ENCODE measurements around the gene TMEM62. TPM values are rescaled to one million over a fixed set of nuclear protein-coding genes. Genes with fewer than 3 reads are reported as not detected.
A peak's percentile ranks its signal among the peaks of the same experiment; 100 is the strongest.

Gene TMEM62
- total RNA-seq, 1 donor from 2014 or later: 9.0 TPM

- peak overlapping the region; percentile 94 to 95 for H3K4me3 ChIP-seq
- H3K4me1 ChIP-seq: peaks cover 0 to 13% of the 10 kb centered on the region in 2 donors
- intact Hi-C loops (cut with DNase I): loop anchor here (5.0 kb wide), 1 partner anchor 77 kb away; the partner anchor contains the start of gene UBR1
These were observed 51.2 kb downstream of the TMEM62 start for GRCh38 chr15:43184407-43185124.

GRCh38 chr15:43185157-43186002 lies 52.0 kb downstream of the TMEM62 start, which contains the start of gene CCNDBP1:
Gene CCNDBP1 (plus strand): TSS chr15:43185403. CDS start chr15:43185499, 96 bp downstream.
- DNase-seq (ENCODE audit: low spot score in 2 of 2): peak; percentile 85 to 97
- intact Hi-C loops (cut with DNase I): no loop called here
- TF ChIP-seq CTCF (IDR thresholded peaks at IDR 0.05): peak in 2 of 3 experiments; percentile 15 to 41
- H3K36me3 ChIP-seq: peaks cover 12 to 29% of the 10 kb centered on the region in 2 donors
- peak within 1 kb of the TSS; percentile 96 to 97 for H3K27ac ChIP-seq
- H3K4me3 ChIP-seq: peak within 1 kb of the TSS; percentile 94 to 95
- peaks cover 0 to 13% of the 10 kb centered on the region in 2 donors for H3K4me1 ChIP-seq
- H3K27me3 ChIP-seq: no peaks in the 10 kb centered on the region
- no peaks in the 10 kb centered on the region for H3K9me3 ChIP-seq

More at GRCh38 chr15:43184407-43185124, 51.2 kb downstream of the TMEM62 start:
- H3K27ac ChIP-seq: peak overlapping the region; percentile 96 to 97
- H3K9me3 ChIP-seq: no peaks in the 10 kb centered on the region
- H3K27me3 ChIP-seq: no peaks in the 10 kb centered on the region
- DNase-seq (ENCODE audit: low spot score in 2 of 2): no peak
- TF ChIP-seq CTCF (IDR thresholded peaks at IDR 0.05): no peak
- peaks cover 4 to 24% of the 10 kb centered on the region in 2 donors for H3K36me3 ChIP-seq

GRCh38 chr15:43186003-43186353 lies 52.6 kb downstream of the TMEM62 start:
- Histone ChIP-seq H3K4me3 (peak overlapping the region; percentile 94 to 95), H3K4me1 (peaks cover 0 to 13% of the 10 kb centered on the region in 2 donors), H3K27ac (peak overlapping the region; percentile 96 to 97), H3K27me3 (no peaks in the 10 kb centered on the region), H3K9me3 (no peaks in the 10 kb centered on the region), H3K36me3 (peaks cover 18 to 34% of the 10 kb centered on the region in 2 donors)
- no peak for TF ChIP-seq CTCF (IDR thresholded peaks at IDR 0.05)
- no peak for DNase-seq (ENCODE audit: low spot score in 2 of 2)
- intact Hi-C loops (cut with DNase I): no loop called here

- Histone ChIP-seq H3K36me3 (peaks cover 33 to 41% of the 10 kb centered on the region in 2 donors), H3K4me1 (peaks cover 0 to 13% of the 10 kb centered on the region in 2 donors), H3K9me3 (no peaks in the 10 kb centered on the region), H3K4me3 (peak overlapping the region in 1 of 2 donors; percentile 95), H3K27me3 (no peaks in the 10 kb centered on the region), H3K27ac (no peak overlapping the region)
- intact Hi-C loops (cut with DNase I): no loop called here
- peak; percentile 17 to 61 (median 50) for TF ChIP-seq CTCF (IDR thresholded peaks at IDR 0.05)
- DNase-seq (ENCODE audit: low spot score in 2 of 2): no peak
These were observed 54.3 kb downstream of the TMEM62 start for GRCh38 chr15:43187544-43188155.

GRCh38 chr15:43189296-43189695 lies 55.9 kb downstream of the TMEM62 start:
- H3K4me3 ChIP-seq: no peak overlapping the region
- peaks cover 44 to 49% of the 10 kb centered on the region in 2 donors for H3K36me3 ChIP-seq
- no peaks in the 10 kb centered on the region for H3K9me3 ChIP-seq
- H3K27ac ChIP-seq: no peak overlapping the region
- intact Hi-C loops (cut with DNase I): no loop called here
- DNase-seq (ENCODE audit: low spot score in 2 of 2): no peak
- H3K4me1 ChIP-seq: peaks cover 0 to 13% of the 10 kb centered on the region in 2 donors
- no peak for TF ChIP-seq CTCF (IDR thresholded peaks at IDR 0.05)
- H3K27me3 ChIP-seq: no peaks in the 10 kb centered on the region
